Measurements from ENCODE around the gene DGKA.
"Not testable (repeated sequence)": the region's sequence is repeated elsewhere in the genome, so short reads cannot be mapped to it uniquely, and the experiment has no call there.

- TF ChIP-seq, protein P1, sequence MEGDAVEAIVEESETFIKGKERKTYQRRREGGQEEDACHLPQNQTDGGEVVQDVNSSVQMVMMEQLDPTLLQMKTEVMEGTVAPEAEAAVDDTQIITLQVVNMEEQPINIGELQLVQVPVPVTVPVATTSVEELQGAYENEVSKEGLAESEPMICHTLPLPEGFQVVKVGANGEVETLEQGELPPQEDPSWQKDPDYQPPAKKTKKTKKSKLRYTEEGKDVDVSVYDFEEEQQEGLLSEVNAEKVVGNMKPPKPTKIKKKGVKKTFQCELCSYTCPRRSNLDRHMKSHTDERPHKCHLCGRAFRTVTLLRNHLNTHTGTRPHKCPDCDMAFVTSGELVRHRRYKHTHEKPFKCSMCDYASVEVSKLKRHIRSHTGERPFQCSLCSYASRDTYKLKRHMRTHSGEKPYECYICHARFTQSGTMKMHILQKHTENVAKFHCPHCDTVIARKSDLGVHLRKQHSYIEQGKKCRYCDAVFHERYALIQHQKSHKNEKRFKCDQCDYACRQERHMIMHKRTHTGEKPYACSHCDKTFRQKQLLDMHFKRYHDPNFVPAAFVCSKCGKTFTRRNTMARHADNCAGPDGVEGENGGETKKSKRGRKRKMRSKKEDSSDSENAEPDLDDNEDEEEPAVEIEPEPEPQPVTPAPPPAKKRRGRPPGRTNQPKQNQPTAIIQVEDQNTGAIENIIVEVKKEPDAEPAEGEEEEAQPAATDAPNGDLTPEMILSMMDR (IDR thresholded peaks at IDR 0.05) = not testable (repeated sequence)
- TF ChIP-seq SIN3A (IDR thresholded peaks at IDR 0.05; ENCODE audit: borderline replicate concordance, insufficient read depth, low read depth, low read length) = not testable (repeated sequence)
These were observed 68.6 kb downstream of the DGKA start for GRCh38 chr12:55999522-55999921.
